HepG2 (cell line): ENCODE results near the gene RHBDL3. TPM values are rescaled to one million over a fixed set of nuclear protein-coding genes. Genes with fewer than 3 reads are reported as not detected.

Experiments used
- ATAC-seq: fragments of 200-7000 bp; cut with Tn5 transposase; 3 replicates; pipeline ENCODE4 v1.9.1; 2020; ENCODE audit warnings: mild to moderate bottlenecking, moderate library complexity
- BruUV-seq: library from RNA; stranded (reverse); fragments of 400-500 nt; replicated peaks from 2 replicates; lab custom pipeline; 2021; lab: Mats Ljungman, UMichigan
- CTCF ChIA-PET: fragments of 300-600 bp; formaldehyde crosslinking; extraction: SDS; loops from one replicate; lab custom pipeline; 2021; ENCODE audit warnings: low total read pairs, inconsistent platforms, low intra/inter-chr PET ratio; lab: Yijun Ruan, JAX
- POLR2A ChIA-PET: fragments of 350-600 bp; sonication (Branson Sonifier 250); formaldehyde crosslinking; loops from one replicate; lab custom pipeline; 2020; ENCODE audit warnings: antibody characterized with exemption, inconsistent platforms; lab: Yijun Ruan, JAX
- DNase-seq: peaks from one replicate; pipeline ENCODE4 v3.0.0-alpha.2; 2015; ENCODE audit warnings: low spot score
- FAIRE-seq: peaks from 3 replicates; lab custom pipeline; 2011; peaks lifted over from hg19 to GRCh38; lab: Jason Lieb, UNC
- H2AFZ ChIP-seq: one replicate; pipeline ENCODE4 v1.6.1; 2011; ENCODE audit warnings: low read length, inconsistent platforms
- H3K27ac ChIP-seq: fragments of 300-600 bp; 3 replicates; pipeline ENCODE4 v1.8.0; 2011; ENCODE audit warnings: mixed run types, mild to moderate bottlenecking, mixed read lengths, low read length, inconsistent platforms; ENCODE audit not compliant: insufficient read depth; ENCODE audit errors: extremely low read length
- H3K27me3 ChIP-seq, 2 experiments: fragments of 200-600 bp in 1 of 2; 2 replicates in 1 of 2; 3 replicates in 1 of 2; pipeline versions ENCODE4 v1.6.0 to v1.8.0; 2011; ENCODE audit warnings: low read length in 2 of 2, mild to moderate bottlenecking in 2 of 2, moderate library complexity in 2 of 2, inconsistent platforms in 1 of 2; ENCODE audit not compliant: insufficient read depth in 2 of 2, control insufficient read depth in 1 of 2
- H3K36me3 ChIP-seq, 2 experiments: fragments of 200-600 bp in 1 of 2; replicated peaks in 1 of 2; 2 replicates in 1 of 2; 3 replicates in 1 of 2; pipeline versions ENCODE4 v1.5.1 to v1.8.0; 2011; ENCODE audit warnings: low read length in 2 of 2, inconsistent platforms in 1 of 2; ENCODE audit not compliant: insufficient read depth in 2 of 2, control insufficient read depth in 1 of 2
- H3K4me1 ChIP-seq: 2 replicates; pipeline ENCODE4 v1.5.1; 2012; ENCODE audit warnings: low read length, inconsistent platforms; ENCODE audit not compliant: insufficient read depth
- H3K4me2 ChIP-seq: 2 replicates; pipeline ENCODE4 v1.6.0; 2011; ENCODE audit warnings: low read depth, low read length, inconsistent platforms
- H3K4me3 ChIP-seq, 3 experiments: fragments of 200-600 bp in 1 of 3; sonication (generic), shearing (Covaris generic) in 1 of 3; replicated peaks in 1 of 3; 2 replicates each; pipeline ENCODE4 v1.5.1; 2011 to 2016; ENCODE audit warnings: low read length in 3 of 3, inconsistent platforms in 2 of 3, low read depth in 2 of 3, mild to moderate bottlenecking in 2 of 3, control low read depth in 1 of 3, mixed read lengths in 1 of 3; ENCODE audit not compliant: insufficient read depth in 1 of 3
- H3K79me2 ChIP-seq: one replicate; pipeline ENCODE4 v1.6.1; 2011; ENCODE audit warnings: low read length, inconsistent platforms; ENCODE audit not compliant: insufficient read depth
- H3K9ac ChIP-seq: 2 replicates; pipeline ENCODE4 v1.6.0; 2011; ENCODE audit warnings: mild to moderate bottlenecking, low read depth, low read length, inconsistent platforms; ENCODE audit not compliant: insufficient read depth
- H3K9me3 ChIP-seq: 2 replicates; pipeline ENCODE4 v1.5.1; 2012; ENCODE audit warnings: mild to moderate bottlenecking, low read length
- H4K20me1 ChIP-seq: 2 replicates; pipeline ENCODE4 v1.6.0; 2011; ENCODE audit warnings: inconsistent platforms, mild to moderate bottlenecking, low read length, moderate library complexity; ENCODE audit not compliant: insufficient read depth
- BORCS8-MEF2B ChIP-seq: sonication (generic); formaldehyde crosslinking; IDR thresholded peaks from 2 replicates; pipeline ENCODE4 v1.8.0; 2022; ENCODE audit warnings: mild to moderate bottlenecking, missing genetic modification reagents
- BRCA1 ChIP-seq: sonication (generic); formaldehyde crosslinking; IDR thresholded peaks from 2 replicates; pipeline ENCODE4 v1.4.0; 2020; ENCODE audit warnings: missing genetic modification reagents
- EP300 ChIP-seq, 3 experiments: sonication (generic) in 1 of 3; formaldehyde crosslinking in 1 of 3; IDR thresholded peaks; 2 replicates each; pipeline versions ENCODE4 v1.5.1 to v1.6.1; 2011 to 2020; ENCODE audit warnings: low read depth in 2 of 3, low read length in 2 of 3, borderline replicate concordance in 1 of 3, improper control_type of control experiment in 1 of 3, mild to moderate bottlenecking in 1 of 3, missing genetic modification reagents in 1 of 3, moderate library complexity in 1 of 3
- RCOR2 ChIP-seq: IDR thresholded peaks from 2 replicates; pipeline ENCODE4 v1.6.1; 2016; ENCODE audit warnings: missing biosample characterization, missing genetic modification reagents
- RXRB ChIP-seq: IDR thresholded peaks from 2 replicates; pipeline ENCODE4 v1.6.1; 2016; ENCODE audit warnings: borderline replicate concordance, missing genetic modification reagents, missing compliant biosample characterization
- SAP130 ChIP-seq: IDR thresholded peaks from 2 replicates; pipeline ENCODE4 v1.6.1; 2016; ENCODE audit warnings: low read depth
- TFE3 ChIP-seq: IDR thresholded peaks from 2 replicates; pipeline ENCODE4 v1.6.1; 2016
- THAP11 ChIP-seq: IDR thresholded peaks from 2 replicates; pipeline ENCODE4 v1.6.1; 2016; ENCODE audit warnings: missing biosample characterization, missing genetic modification reagents
- ZBTB20 ChIP-seq: sonication (generic); formaldehyde crosslinking; IDR thresholded peaks from 2 replicates; pipeline ENCODE4 v1.8.1; 2023; ENCODE audit warnings: missing genetic modification reagents, low read depth, mild to moderate bottlenecking, borderline replicate concordance
- ZMYM4 ChIP-seq: sonication (generic); formaldehyde crosslinking; IDR thresholded peaks from 2 replicates; pipeline ENCODE4 v1.8.1; 2023; ENCODE audit warnings: mild to moderate bottlenecking, missing genetic modification reagents
- ZNF317 ChIP-seq: sonication (generic); formaldehyde crosslinking; IDR thresholded peaks from 2 replicates; pipeline ENCODE4 v1.5.0; 2020; ENCODE audit warnings: mild to moderate bottlenecking, missing genetic modification reagents
- ZNF567 ChIP-seq: sonication (generic); formaldehyde crosslinking; IDR thresholded peaks from 2 replicates; pipeline ENCODE4 v1.8.1; 2023; ENCODE audit warnings: mild to moderate bottlenecking, missing genetic modification reagents, borderline replicate concordance
- WGBS: methylation state at CpG from one replicate; pipeline ENCODE4 v1.1.6; 2017; ENCODE audit warnings: low lambda C conversion rate; 5-methylcytosine and 5-hydroxymethylcytosine counted together
- in situ Hi-C: cut with HindIII; loops from 2 replicates; pipeline ENCODE4 v1.10.0; 2017; ENCODE audit warnings: low pct_unique_long_range_greater_than_20kb; ENCODE audit not compliant: extremely low pct_ligation_motif_present
- intact Hi-C: fragments of 100-400 bp; cut with micrococcal nuclease; formaldehyde crosslinking; loops from one replicate; pipeline ENCODE4 v1.10.0; 2022; ENCODE audit not compliant: unreplicated experiment
- polyA plus RNA-seq, 8 experiments: library from polyadenylated mRNA; depleted of rRNA in 3 of 8; stranded (reverse) in 7 of 8; unstranded in 1 of 8; fragments of >200 nt; fragmentation: Illumina TruSeq in 4 of 8; extraction: Trizol in 4 of 8; gene quantifications; 2 replicates each; pipeline versions ENCODE4 v1.2.1 to v1.2.3, GENCODE V29; 2011 to 2016; ENCODE audit warnings: low read depth in 4 of 8, missing spikeins in 1 of 8, mixed read lengths in 1 of 8; ENCODE audit not compliant: insufficient read depth in 1 of 8
- total RNA-seq, 5 experiments: library from RNA; depleted of rRNA; stranded (reverse); fragments of >200 nt; fragmentation: Illumina TruSeq; extraction: Trizol; gene quantifications; 2 replicates each; pipeline ENCODE4 v1.2.3, GENCODE V29; 2016; ENCODE audit warnings: low read depth in 1 of 5
- TF ChIP-seq, protein P1 (sequence below): sonication (generic); formaldehyde crosslinking; IDR thresholded peaks from 2 replicates; pipeline ENCODE4 v1.4.0; 2020; ENCODE audit warnings: missing genetic modification reagents; ENCODE audit errors: not compliant biosample characterization
- TF ChIP-seq, protein P2 (sequence below): sonication (generic); formaldehyde crosslinking; IDR thresholded peaks from 2 replicates; pipeline ENCODE4 v1.4.0; 2020; ENCODE audit warnings: low read depth, missing genetic modification reagents
- TF ChIP-seq, protein P3 (sequence below): sonication (generic); formaldehyde crosslinking; conservative IDR thresholded peaks from 2 replicates; pipeline ENCODE4 v1.4.0; 2020; ENCODE audit warnings: mild to moderate bottlenecking, missing genetic modification reagents, moderate library complexity

RHBDL3 gene
- total and polyA plus RNA-seq, 2 of the 13 experiments (the other 11 are each of a cell fraction or from before 2014, with no cell fraction given), result 0.09 TPM; not detected in 1

GRCh38 chr17:32302037-32302436 is 36.4 kb downstream of the RHBDL3 start:
- Histone ChIP-seq H2AFZ (no peak overlapping the region), H3K27me3 (peaks cover 0 to 1% of the 10 kb centered on the region in 2 experiments; a peak in 2 of 5 replicates), H3K27ac (peak overlapping the region; percentile 87), H3K4me2 (peak overlapping the region; percentile 74), H3K9ac (no peak overlapping the region), H3K79me2 (no peaks in the 10 kb centered on the region), H3K4me3 (peak overlapping the region in 1 of 3 experiments; percentile 2; a peak in 2 of 6 replicates), H3K4me1 (peaks cover 57% of the 10 kb centered on the region), H3K9me3 (no peaks in the 10 kb centered on the region), H3K36me3 (no peaks in the 10 kb centered on the region), H4K20me1 (no peaks in the 10 kb centered on the region)
- ChIA-PET CTCF (no interaction called here), POLR2A (no interaction called here)
- WGBS, result 2% methylated on average over 4 of the region's 4 CpGs
- intact Hi-C loops, result loop anchor here (5.0 kb wide), 1 partner anchor 50 kb away; no protein-coding TSS in a partner anchor
- BruUV-seq, result no TSS peak
- peak; percentile 69 for DNase-seq
- ATAC-seq, result peak; percentile 51
- FAIRE-seq, result peak; percentile 83
- in situ Hi-C loops, result no loop called here
- TF ChIP-seq RCOR2 (CRISPR knock-in tag), result no peak
- TF ChIP-seq EP300 (IDR thresholded peaks at IDR 0.05; ENCODE audit: low read depth in 2 of 2, low read length in 2 of 2), result peak in 1 of 2 experiments; percentile 43; a peak in 1 of 4 replicates
- no peak for TF ChIP-seq EP300 (CRISPR knock-in tag; IDR thresholded peaks at IDR 0.05; ENCODE audit: borderline replicate concordance)
- no peak for TF ChIP-seq ZMYM4 (CRISPR knock-in tag)
- no peak for TF ChIP-seq ZBTB20 (CRISPR knock-in tag)
- no peak for TF ChIP-seq ZNF317 (CRISPR knock-in tag)
- TF ChIP-seq THAP11 (CRISPR knock-in tag), result no peak
- TF ChIP-seq, protein P1, sequence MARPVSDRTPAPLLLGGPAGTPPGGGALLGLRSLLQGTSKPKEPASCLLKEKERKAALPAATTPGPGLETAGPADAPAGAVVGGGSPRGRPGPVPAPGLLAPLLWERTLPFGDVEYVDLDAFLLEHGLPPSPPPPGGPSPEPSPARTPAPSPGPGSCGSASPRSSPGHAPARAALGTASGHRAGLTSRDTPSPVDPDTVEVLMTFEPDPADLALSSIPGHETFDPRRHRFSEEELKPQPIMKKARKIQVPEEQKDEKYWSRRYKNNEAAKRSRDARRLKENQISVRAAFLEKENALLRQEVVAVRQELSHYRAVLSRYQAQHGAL (CRISPR knock-in tag), result no peak
- peak; percentile 46; the same call in 1 of the 2 replicates for TF ChIP-seq SAP130 (CRISPR knock-in tag)
- no peak for TF ChIP-seq BRCA1 (CRISPR knock-in tag)
- TF ChIP-seq RXRB (CRISPR knock-in tag), result peak; percentile 66
- TF ChIP-seq TFE3 (CRISPR knock-in tag), result no peak
- TF ChIP-seq, protein P2, sequence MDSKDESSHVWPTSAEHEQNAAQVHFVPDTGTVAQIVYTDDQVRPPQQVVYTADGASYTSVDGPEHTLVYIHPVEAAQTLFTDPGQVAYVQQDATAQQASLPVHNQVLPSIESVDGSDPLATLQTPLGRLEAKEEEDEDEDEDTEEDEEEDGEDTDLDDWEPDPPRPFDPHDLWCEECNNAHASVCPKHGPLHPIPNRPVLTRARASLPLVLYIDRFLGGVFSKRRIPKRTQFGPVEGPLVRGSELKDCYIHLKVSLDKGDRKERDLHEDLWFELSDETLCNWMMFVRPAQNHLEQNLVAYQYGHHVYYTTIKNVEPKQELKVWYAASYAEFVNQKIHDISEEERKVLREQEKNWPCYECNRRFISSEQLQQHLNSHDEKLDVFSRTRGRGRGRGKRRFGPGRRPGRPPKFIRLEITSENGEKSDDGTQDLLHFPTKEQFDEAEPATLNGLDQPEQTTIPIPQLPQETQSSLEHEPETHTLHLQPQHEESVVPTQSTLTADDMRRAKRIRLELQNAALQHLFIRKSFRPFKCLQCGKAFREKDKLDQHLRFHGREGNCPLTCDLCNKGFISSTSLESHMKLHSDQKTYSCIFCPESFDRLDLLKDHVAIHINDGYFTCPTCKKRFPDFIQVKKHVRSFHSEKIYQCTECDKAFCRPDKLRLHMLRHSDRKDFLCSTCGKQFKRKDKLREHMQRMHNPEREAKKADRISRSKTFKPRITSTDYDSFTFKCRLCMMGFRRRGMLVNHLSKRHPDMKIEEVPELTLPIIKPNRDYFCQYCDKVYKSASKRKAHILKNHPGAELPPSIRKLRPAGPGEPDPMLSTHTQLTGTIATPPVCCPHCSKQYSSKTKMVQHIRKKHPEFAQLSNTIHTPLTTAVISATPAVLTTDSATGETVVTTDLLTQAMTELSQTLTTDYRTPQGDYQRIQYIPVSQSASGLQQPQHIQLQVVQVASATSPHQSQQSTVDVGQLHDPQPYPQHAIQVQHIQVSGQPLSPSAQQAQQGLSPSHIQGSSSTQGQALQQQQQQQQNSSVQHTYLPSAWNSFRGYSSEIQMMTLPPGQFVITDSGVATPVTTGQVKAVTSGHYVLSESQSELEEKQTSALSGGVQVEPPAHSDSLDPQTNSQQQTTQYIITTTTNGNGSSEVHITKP (CRISPR knock-in tag), result peak; percentile 79; the same call in 1 of the 2 replicates
- TF ChIP-seq ZNF567, result no peak
- TF ChIP-seq, protein P3, sequence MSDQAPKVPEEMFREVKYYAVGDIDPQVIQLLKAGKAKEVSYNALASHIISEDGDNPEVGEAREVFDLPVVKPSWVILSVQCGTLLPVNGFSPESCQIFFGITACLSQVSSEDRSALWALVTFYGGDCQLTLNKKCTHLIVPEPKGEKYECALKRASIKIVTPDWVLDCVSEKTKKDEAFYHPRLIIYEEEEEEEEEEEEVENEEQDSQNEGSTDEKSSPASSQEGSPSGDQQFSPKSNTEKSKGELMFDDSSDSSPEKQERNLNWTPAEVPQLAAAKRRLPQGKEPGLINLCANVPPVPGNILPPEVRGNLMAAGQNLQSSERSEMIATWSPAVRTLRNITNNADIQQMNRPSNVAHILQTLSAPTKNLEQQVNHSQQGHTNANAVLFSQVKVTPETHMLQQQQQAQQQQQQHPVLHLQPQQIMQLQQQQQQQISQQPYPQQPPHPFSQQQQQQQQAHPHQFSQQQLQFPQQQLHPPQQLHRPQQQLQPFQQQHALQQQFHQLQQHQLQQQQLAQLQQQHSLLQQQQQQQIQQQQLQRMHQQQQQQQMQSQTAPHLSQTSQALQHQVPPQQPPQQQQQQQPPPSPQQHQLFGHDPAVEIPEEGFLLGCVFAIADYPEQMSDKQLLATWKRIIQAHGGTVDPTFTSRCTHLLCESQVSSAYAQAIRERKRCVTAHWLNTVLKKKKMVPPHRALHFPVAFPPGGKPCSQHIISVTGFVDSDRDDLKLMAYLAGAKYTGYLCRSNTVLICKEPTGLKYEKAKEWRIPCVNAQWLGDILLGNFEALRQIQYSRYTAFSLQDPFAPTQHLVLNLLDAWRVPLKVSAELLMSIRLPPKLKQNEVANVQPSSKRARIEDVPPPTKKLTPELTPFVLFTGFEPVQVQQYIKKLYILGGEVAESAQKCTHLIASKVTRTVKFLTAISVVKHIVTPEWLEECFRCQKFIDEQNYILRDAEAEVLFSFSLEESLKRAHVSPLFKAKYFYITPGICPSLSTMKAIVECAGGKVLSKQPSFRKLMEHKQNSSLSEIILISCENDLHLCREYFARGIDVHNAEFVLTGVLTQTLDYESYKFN, result peak; percentile 63
- TF ChIP-seq BORCS8-MEF2B (CRISPR knock-in tag), result no peak
